Mesodermal cell (in vitro differentiated cells): ENCODE results near the gene MAD2L1.
"Not testable (repeated sequence)": the region's sequence is repeated elsewhere in the genome, so short reads cannot be mapped to it uniquely, and the experiment has no call there.

Experiments
- H3K27ac ChIP-seq: 2 replicates; pipeline ENCODE4 v1.7.0; 2013; ENCODE audit warnings: mild to moderate bottlenecking, low read depth, low read length, moderate library complexity; ENCODE audit not compliant: severe bottlenecking
- H3K36me3 ChIP-seq: 2 replicates; pipeline ENCODE4 v1.7.1; 2013; ENCODE audit warnings: mild to moderate bottlenecking, low read length, moderate library complexity; ENCODE audit not compliant: control insufficient read depth, insufficient read depth
- H3K4me1 ChIP-seq: one replicate; pipeline ENCODE4 v1.7.1; 2013; ENCODE audit warnings: mild to moderate bottlenecking, low read length; ENCODE audit not compliant: insufficient read depth, control insufficient read depth, poor library complexity, severe bottlenecking
- H3K4me3 ChIP-seq: 2 replicates; pipeline ENCODE4 v1.7.0; 2013; ENCODE audit warnings: low read length, control low read depth, mild to moderate bottlenecking; ENCODE audit not compliant: insufficient read depth, poor library complexity, severe bottlenecking; ENCODE audit errors: extremely low read depth
- H3K9me3 ChIP-seq: 2 replicates; pipeline ENCODE4 v1.7.1; 2013; ENCODE audit warnings: mild to moderate bottlenecking, low read length, moderate library complexity; ENCODE audit not compliant: control insufficient read depth
- WGBS, 2 experiments: methylation state at CpG; one replicate each; pipeline ENCODE4 v1.1.5; 2013; ENCODE audit warnings: missing lambda C conversion rate in 2 of 2; ENCODE audit not compliant: insufficient coverage in 2 of 2; 5-methylcytosine and 5-hydroxymethylcytosine counted together

The MAD2L1 gene

GRCh38 chr4:120081726-120082125 is 15.1 kb upstream of the MAD2L1 start:
- Histone ChIP-seq H3K36me3 (no peaks in the 10 kb centered on the region), H3K4me1 (no peaks in the 10 kb centered on the region), H3K9me3 (no peaks in the 10 kb centered on the region)

DNA sequence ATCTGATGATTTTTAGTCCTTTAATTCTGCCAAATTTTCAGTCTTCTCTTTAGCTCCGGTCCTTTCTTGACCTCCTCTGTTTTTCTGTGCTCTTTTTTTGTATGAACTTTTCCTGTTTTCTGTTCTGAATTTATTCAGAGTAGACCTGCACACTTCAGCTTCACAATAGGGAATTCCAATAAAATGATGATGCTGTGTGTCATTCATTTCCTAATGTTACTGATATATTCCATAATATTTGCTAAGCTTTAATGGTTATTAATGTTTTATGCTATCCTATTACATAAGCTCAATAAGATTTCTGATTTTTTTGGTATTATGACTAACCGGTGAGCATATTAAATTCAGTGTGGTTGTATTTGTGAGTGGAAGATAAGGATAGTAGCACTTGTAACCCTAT is 13.9 kb upstream of the MAD2L1 start:
- Histone ChIP-seq H3K27ac (no peak overlapping the region), H3K4me1 (no peaks in the 10 kb centered on the region), H3K36me3 (no peaks in the 10 kb centered on the region), H3K4me3 (no peak overlapping the region), H3K9me3 (no peaks in the 10 kb centered on the region)
- WGBS, 2 experiments = 83% methylated on average over 1 of the region's 2 CpGs; no CpG with 5 or more reads in 1 of the 2 experiments

More at GRCh38 chr4:120081726-120082125, 15.1 kb upstream of the MAD2L1 start:
- Histone ChIP-seq H3K27ac (peak overlapping the region; percentile 26), H3K4me3 (no peak overlapping the region)

- Histone ChIP-seq H3K4me1 (no peaks in the 10 kb centered on the region), H3K9me3 (no peaks in the 10 kb centered on the region), H3K36me3 (no peaks in the 10 kb centered on the region), H3K4me3 (no peak overlapping the region), H3K27ac (no peak overlapping the region)
- WGBS, 2 experiments = 90 to 100% methylated on average over 3 to 4 of the region's 5 CpGs
Observed at GRCh38 chr4:120079839-120080520, 13.3 kb upstream of the MAD2L1 start.

DNA sequence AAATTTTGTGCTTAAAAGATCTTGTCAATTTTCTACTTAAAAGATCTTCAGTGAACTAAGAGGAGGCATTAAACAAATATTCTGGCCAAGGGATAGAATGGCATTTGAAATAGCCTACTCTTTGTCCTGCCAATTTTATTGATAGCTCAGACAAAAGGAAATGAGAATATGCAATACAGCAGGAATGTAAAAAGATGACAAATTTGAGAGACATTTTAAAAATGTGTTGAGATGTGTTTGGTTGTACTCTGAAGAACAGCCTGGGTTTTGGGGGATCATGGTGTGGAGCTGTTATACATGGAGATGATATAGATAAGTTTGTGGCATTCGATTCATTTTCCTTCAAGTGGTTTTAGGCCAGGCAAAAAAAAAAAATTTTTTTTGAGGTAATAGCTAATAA is 11.6 kb upstream of the MAD2L1 start:
- Histone ChIP-seq H3K9me3 (no peaks in the 10 kb centered on the region), H3K4me1 (no peaks in the 10 kb centered on the region), H3K4me3 (no peak overlapping the region), H3K27ac (no peak overlapping the region), H3K36me3 (no peaks in the 10 kb centered on the region)
- WGBS, 2 experiments = 86 to 100% methylated on average over 1 of the region's 1 CpG

- 79 to 85% methylated on average over 7 to 8 of the region's 11 CpGs for WGBS, 2 experiments
- H3K27ac ChIP-seq = no peak overlapping the region
- no peaks in the 10 kb centered on the region for H3K9me3 ChIP-seq
- H3K4me1 ChIP-seq = no peaks in the 10 kb centered on the region
- H3K36me3 ChIP-seq = no peaks in the 10 kb centered on the region
- no peak overlapping the region for H3K4me3 ChIP-seq
Observed at GRCh38 chr4:120071192-120071795, 4.6 kb upstream of the MAD2L1 start.

DNA sequence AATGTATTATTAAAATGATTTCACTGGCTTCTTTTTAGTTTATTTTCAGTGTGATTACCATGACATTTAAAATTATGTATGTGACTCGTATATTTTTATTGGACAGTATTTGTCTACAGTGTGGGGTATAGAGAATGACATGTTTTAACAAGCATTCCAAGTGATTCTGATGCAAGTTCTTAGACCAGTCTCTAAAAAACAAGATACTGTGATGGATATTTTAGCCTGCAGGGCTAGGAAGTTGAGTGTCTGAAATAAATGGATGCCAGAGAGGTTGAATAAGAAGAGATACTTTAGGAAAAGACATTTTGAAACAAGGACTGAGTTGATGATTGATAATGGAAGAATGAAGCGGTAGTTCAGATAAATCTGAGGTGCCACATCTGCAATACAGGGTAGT is 3.5 kb upstream of the MAD2L1 start:
- no peaks in the 10 kb centered on the region for H3K36me3 ChIP-seq
- H3K4me3 ChIP-seq = no peak overlapping the region
- no peak overlapping the region for H3K27ac ChIP-seq
- 100% methylated on average over 1 of the region's 2 CpGs for WGBS, 2 experiments
- H3K9me3 ChIP-seq = no peaks in the 10 kb centered on the region
- H3K4me1 ChIP-seq = no peaks in the 10 kb centered on the region

GRCh38 chr4:120065974-120066516 is 603 bp downstream of the MAD2L1 start:
- WGBS, 2 experiments = 0 to 1% methylated on average over 9 to 10 of the region's 15 CpGs
- H3K4me3 ChIP-seq = peak overlapping the region; percentile 67
- H3K4me1 ChIP-seq = peaks cover 5% of the 10 kb centered on the region
- H3K36me3 ChIP-seq = peaks cover 26% of the 10 kb centered on the region
- H3K9me3 ChIP-seq = no peaks in the 10 kb centered on the region
- peak overlapping the region; percentile 93 for H3K27ac ChIP-seq

DNA sequence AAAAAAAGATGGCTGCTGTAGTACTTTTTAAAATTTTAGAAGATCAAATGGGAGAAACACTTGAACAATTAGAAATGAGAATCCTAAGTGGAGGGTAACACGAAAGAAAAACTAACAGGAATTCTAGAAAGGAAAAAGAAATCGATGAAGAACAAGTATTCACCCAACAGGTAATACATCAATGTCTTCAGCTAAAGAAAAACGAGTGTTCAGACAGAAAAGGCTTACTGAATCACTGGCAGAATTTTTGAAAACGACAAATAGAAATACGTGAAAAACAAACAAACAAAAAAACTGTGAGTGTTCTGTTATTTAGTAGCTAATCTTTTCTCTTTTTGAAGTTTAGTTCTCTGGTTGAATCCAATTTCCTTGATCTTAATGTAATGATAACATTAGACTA is 1.8 kb downstream of the MAD2L1 start:
- H3K4me3 ChIP-seq = peak overlapping the region; percentile 67
- H3K4me1 ChIP-seq = peaks cover 5% of the 10 kb centered on the region
- H3K27ac ChIP-seq = no peak overlapping the region
- WGBS, 2 experiments = 17% methylated on average over 1 of the region's 5 CpGs; no CpG with 5 or more reads in 1 of the 2 experiments
- H3K36me3 ChIP-seq = peaks cover 38% of the 10 kb centered on the region
- H3K9me3 ChIP-seq = no peaks in the 10 kb centered on the region

GRCh38 chr4:120063711-120064110 is 2.9 kb downstream of the MAD2L1 start:
- H3K9me3 ChIP-seq, H3K27ac ChIP-seq, H3K4me3 ChIP-seq, H3K4me1 ChIP-seq: not testable (repeated sequence)
- H3K36me3 ChIP-seq = peaks cover 45% of the 10 kb centered on the region
- 95 to 98% methylated on average over 6 of the region's 9 CpGs for WGBS, 2 experiments

DNA sequence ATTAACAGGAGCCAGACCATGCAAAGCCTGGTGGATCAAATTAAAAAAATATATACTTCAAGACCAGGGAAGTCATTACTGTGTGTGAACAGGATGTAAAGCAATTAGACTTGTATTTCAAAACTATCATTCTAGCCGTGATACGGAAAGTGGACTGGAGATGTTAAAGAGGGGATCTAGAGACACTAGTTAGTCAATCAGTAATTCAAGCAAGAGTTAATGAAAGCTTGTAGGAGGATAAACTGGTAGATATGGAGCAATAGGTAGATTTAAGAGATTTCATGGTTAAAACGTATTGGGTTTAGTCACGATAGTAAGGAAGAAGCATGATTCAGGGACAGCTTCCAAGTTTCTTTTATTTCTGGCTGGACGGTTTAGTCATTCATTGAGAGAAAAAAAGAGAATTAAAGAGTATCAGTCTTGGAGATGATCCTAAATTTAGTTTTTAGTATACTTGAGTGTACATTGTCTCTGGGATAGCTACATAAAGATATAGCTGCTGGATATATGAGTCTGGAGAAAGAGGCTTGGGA is 3.9 kb downstream of the MAD2L1 start:
- H3K4me3 ChIP-seq = no peak overlapping the region
- no peaks in the 10 kb centered on the region for H3K9me3 ChIP-seq
- peaks cover 5% of the 10 kb centered on the region for H3K4me1 ChIP-seq
- WGBS, 2 experiments = 81 to 84% methylated on average over 4 to 5 of the region's 5 CpGs
- peaks cover 53% of the 10 kb centered on the region for H3K36me3 ChIP-seq
- H3K27ac ChIP-seq = no peak overlapping the region

GRCh38 chr4:120059036-120059435 is 7.6 kb downstream of the MAD2L1 start:
- WGBS, 2 experiments = 100% methylated on average over 1 of the region's 1 CpG; no CpG with 5 or more reads in 1 of the 2 experiments
- no peaks in the 10 kb centered on the region for H3K4me1 ChIP-seq
- no peak overlapping the region for H3K27ac ChIP-seq
- H3K4me3 ChIP-seq = no peak overlapping the region
- H3K9me3 ChIP-seq = no peaks in the 10 kb centered on the region
- H3K36me3 ChIP-seq = peaks cover 59% of the 10 kb centered on the region
